WI38 (cell line): Measurements from ENCODE around the gene HAO2.
"Not testable (repeated sequence)": the region's sequence is repeated elsewhere in the genome, so short reads cannot be mapped to it uniquely, and the experiment has no call there.

Experiments
- H3K4me3 ChIP-seq: 2 replicates; pipeline ENCODE4 v1.5.1; 2011; ENCODE audit warnings: low read depth, mild to moderate bottlenecking, control low read depth, low read length
- CTCF ChIP-seq: IDR thresholded peaks from 2 replicates; pipeline ENCODE4 v1.5.1; 2012; ENCODE audit warnings: low read depth, mild to moderate bottlenecking, control low read depth, low read length

The HAO2 gene

GRCh38 chr1:119333163-119333896 lies 35.3 kb upstream of the HAO2 start:
- H3K4me3 ChIP-seq: no peak overlapping the region
- TF ChIP-seq CTCF: no peak

GRCh38 chr1:119333897-119334250 lies 34.7 kb upstream of the HAO2 start:
- H3K4me3 ChIP-seq: not testable (repeated sequence)

- no peak overlapping the region for H3K4me3 ChIP-seq
- TF ChIP-seq CTCF: no peak
Measured at GRCh38 chr1:119336848-119337247, 31.7 kb upstream of the HAO2 start.

- TF ChIP-seq CTCF: no peak
- H3K4me3 ChIP-seq: no peak overlapping the region
Measured at GRCh38 chr1:119338004-119338403, 30.6 kb upstream of the HAO2 start.

- no peak overlapping the region for H3K4me3 ChIP-seq
- no peak for TF ChIP-seq CTCF
Measured at GRCh38 chr1:119338757-119339156, 29.8 kb upstream of the HAO2 start.

- no peak for TF ChIP-seq CTCF
- no peak overlapping the region for H3K4me3 ChIP-seq
Measured at GRCh38 chr1:119340861-119341261, 27.7 kb upstream of the HAO2 start.

GRCh38 chr1:119341372-119341947 lies 27.1 kb upstream of the HAO2 start:
- no peak overlapping the region for H3K4me3 ChIP-seq
- no peak for TF ChIP-seq CTCF

GRCh38 chr1:119345398-119345797 lies 23.2 kb upstream of the HAO2 start:
- no peak for TF ChIP-seq CTCF
- no peak overlapping the region for H3K4me3 ChIP-seq
